Testis (tissue), 3 donors: Measurements from ENCODE around the gene SH2D5. TPM values are rescaled to one million over a fixed set of nuclear protein-coding genes. Genes with fewer than 3 reads are reported as not detected.
"Not testable (repeated sequence)": the region's sequence is repeated elsewhere in the genome, so short reads cannot be mapped to it uniquely, and the experiment has no call there.

ENCODE experiments used
- DNase-seq: peaks from one replicate; pipeline ENCODE4 v3.0.0-alpha.2; 2019
- H3K27ac ChIP-seq, 2 donors: fragments of 200-600 bp; sonication (generic); one replicate each; pipeline ENCODE4 v1.5.1; 2019
- H3K27me3 ChIP-seq: fragments of 200-600 bp; sonication (generic); one replicate; pipeline ENCODE4 v1.5.1; 2019
- H3K36me3 ChIP-seq: fragments of 200-600 bp; sonication (generic); one replicate; pipeline ENCODE4 v1.5.1; 2017; ENCODE audit warnings: low read depth; ENCODE audit errors: missing control alignments
- H3K4me1 ChIP-seq: fragments of 200-600 bp; sonication (generic); one replicate; pipeline ENCODE4 v1.5.1; 2019
- H3K4me3 ChIP-seq, 2 donors: fragments of 200-600 bp; sonication (generic); one replicate each; pipeline ENCODE4 v1.5.1; 2017 to 2019
- H3K9me3 ChIP-seq: fragments of 200-600 bp; sonication (generic); one replicate; pipeline ENCODE4 v1.5.1; 2017
- POLR2A ChIP-seq: fragments of 450-650 bp; IDR thresholded peaks from one replicate; pipeline ENCODE4 v1.6.1; 2017; ENCODE audit warnings: antibody characterized with exemption, mild to moderate bottlenecking, moderate library complexity
- WGBS, 2 donors: methylation state at CpG; one replicate each; pipeline ENCODE4 v1.1.5; 2018; 5-methylcytosine and 5-hydroxymethylcytosine counted together
- intact Hi-C: fragments of 100-400 bp; cut with DNase I; formaldehyde crosslinking; loops from one replicate; pipeline ENCODE4 v1.15.1; 2023; ENCODE audit warnings: low total_unique reads
- polyA plus RNA-seq: library from polyadenylated mRNA; stranded (reverse); fragments of 350-450 nt; fragmentation: Illumina TruSeq; extraction: RNeasy Lipid Tissue Mini Kit (QIAGEN cat#74804); gene quantifications from one replicate; pipeline ENCODE4 v1.2.3, GENCODE V29; 2014; ENCODE audit warnings: low read depth, low replicate concordance; ENCODE audit not compliant: insufficient read depth
- total RNA-seq, 2 donors: library from RNA; depleted of rRNA; stranded (reverse); fragments of >200 nt; gene quantifications; one replicate each; pipeline ENCODE4 v1.2.3, GENCODE V29; 2016
- TF ChIP-seq, protein P1 (sequence below), 3 experiments: fragments of 450-650 bp in 2 of 3; fragments of 200-600 bp in 1 of 3; sonication (generic) in 1 of 3; IDR thresholded peaks; one replicate each; pipeline ENCODE4 v1.5.1; 2016 to 2019; ENCODE audit warnings: antibody characterized with exemption in 3 of 3, mild to moderate bottlenecking in 2 of 3, moderate library complexity in 1 of 3

The SH2D5 gene
- total and polyA plus RNA-seq, 3 donors from 2014 or later, result 4.2 to 5.8 (median 5.1) TPM

DNA sequence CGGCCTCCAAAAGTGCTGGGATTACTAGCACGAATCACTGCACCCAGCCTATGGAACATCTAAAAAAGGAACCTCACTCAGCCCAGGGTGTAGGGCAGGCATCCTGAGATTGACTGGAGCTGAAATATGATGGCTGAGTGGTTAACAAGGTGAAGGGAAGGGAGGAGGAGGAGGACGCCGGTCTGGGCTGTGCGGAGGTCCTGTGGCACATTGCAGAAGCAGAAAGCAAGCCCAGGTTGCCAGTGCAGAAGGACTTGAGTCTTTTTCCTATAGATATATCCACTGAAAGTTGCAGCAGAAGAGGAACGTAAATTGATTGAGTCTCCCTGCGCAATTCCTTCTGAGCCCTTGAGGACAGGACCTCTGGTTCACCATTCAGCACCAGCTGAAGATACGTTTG is 13.2 kb downstream of the SH2D5 start:
- TF ChIP-seq, protein P1, sequence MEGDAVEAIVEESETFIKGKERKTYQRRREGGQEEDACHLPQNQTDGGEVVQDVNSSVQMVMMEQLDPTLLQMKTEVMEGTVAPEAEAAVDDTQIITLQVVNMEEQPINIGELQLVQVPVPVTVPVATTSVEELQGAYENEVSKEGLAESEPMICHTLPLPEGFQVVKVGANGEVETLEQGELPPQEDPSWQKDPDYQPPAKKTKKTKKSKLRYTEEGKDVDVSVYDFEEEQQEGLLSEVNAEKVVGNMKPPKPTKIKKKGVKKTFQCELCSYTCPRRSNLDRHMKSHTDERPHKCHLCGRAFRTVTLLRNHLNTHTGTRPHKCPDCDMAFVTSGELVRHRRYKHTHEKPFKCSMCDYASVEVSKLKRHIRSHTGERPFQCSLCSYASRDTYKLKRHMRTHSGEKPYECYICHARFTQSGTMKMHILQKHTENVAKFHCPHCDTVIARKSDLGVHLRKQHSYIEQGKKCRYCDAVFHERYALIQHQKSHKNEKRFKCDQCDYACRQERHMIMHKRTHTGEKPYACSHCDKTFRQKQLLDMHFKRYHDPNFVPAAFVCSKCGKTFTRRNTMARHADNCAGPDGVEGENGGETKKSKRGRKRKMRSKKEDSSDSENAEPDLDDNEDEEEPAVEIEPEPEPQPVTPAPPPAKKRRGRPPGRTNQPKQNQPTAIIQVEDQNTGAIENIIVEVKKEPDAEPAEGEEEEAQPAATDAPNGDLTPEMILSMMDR (IDR thresholded peaks at IDR 0.05), result no peak
- no peak for TF ChIP-seq POLR2A
- H3K36me3 ChIP-seq, result no peaks in the 10 kb centered on the region
- WGBS, 2 donors, result 91 to 93% methylated on average over 8 of the region's 8 CpGs
- DNase-seq, result no peak
- H3K4me3 ChIP-seq, result no peak overlapping the region
- H3K27ac ChIP-seq, result no peak overlapping the region
- H3K4me1 ChIP-seq, result peaks cover 6% of the 10 kb centered on the region
- H3K27me3 ChIP-seq, result no peaks in the 10 kb centered on the region
- intact Hi-C loops, result no loop called here
- H3K9me3 ChIP-seq, result no peaks in the 10 kb centered on the region

DNA sequence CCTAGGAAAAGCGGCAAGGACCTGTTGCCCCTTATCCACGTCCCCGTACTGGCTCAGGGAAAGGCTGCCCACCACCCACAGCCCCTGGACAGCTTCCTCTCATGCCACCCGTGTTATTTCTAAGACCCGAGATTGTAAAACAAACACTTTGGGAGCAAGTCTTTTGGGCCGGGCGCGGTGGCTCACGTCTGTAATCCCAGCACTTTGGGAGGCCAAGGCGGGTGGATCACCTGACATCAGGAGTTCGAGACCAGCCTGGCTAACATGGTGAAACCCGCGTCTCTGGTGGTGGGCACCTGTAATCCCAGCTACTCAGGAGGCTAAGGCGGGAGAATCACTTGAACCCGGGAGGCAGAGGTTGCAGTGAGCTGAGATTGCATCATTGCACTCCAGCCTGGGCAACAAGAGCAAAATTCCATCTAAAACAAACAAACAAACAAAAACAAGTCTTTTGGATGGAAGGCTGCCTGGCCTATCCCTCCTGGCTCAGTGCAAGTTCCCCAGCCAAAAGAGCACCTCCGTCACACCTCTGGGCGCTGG is 14.1 kb downstream of the SH2D5 start:
- DNase-seq, H3K36me3 ChIP-seq, H3K4me1 ChIP-seq, H3K9me3 ChIP-seq, intact Hi-C loops, H3K27me3 ChIP-seq: not testable (repeated sequence)
- Histone ChIP-seq H3K4me3 (peak overlapping the region; percentile 51 to 58), H3K27ac (peak overlapping the region in 1 of 2 donors; percentile 56)
- WGBS, 2 donors, result 63 to 67% methylated on average over 14 to 17 of the region's 17 CpGs

GRCh38 chr1:20717452-20718342 is 14.8 kb downstream of the SH2D5 start, which contains the start of gene KIF17:
Gene KIF17, minus strand, starts transcription at chr1:20718007. Its CDS starts 301 bp downstream, at chr1:20717706.
- Histone ChIP-seq H3K4me3 (peak within 1 kb of the TSS; percentile 58 to 62), H3K9me3 (no peaks in the 10 kb centered on the region), H3K4me1 (peaks cover 6% of the 10 kb centered on the region), H3K27me3 (no peaks in the 10 kb centered on the region), H3K27ac (peak within 1 kb of the TSS in 1 of 2 donors; percentile 56), H3K36me3 (no peaks in the 10 kb centered on the region)
- DNase-seq, result peak; percentile 86
- 0 to 1% methylated on average over 4 to 85 of the region's 112 CpGs for WGBS, 2 donors
- TF ChIP-seq POLR2A, result no peak
- TF ChIP-seq, protein P1 (IDR thresholded peaks at IDR 0.05), result no peak
- intact Hi-C loops, result no loop called here

DNA sequence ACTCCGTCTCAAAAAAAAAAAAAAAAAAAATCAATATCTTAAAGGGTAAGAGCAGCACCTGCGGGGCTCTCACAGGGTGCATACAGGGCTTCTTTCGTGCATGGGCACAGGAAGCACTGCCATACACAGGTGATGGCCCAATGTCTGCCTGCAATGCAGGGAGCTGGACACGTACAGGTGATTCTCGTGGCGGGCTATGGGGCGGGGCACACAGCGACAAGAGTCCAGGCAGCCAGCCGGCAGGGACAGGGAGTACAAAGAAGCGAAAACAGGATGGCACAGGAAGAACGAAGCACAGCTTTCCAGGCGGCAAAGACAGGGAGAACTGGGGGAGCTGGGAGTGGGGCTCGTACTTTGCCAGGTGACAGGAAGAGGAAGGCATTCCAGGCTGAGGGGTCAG is 16.3 kb downstream of the SH2D5 start:
- 85 to 89% methylated on average over 13 of the region's 13 CpGs for WGBS, 2 donors
- peaks cover 6% of the 10 kb centered on the region for H3K4me1 ChIP-seq
- no peaks in the 10 kb centered on the region for H3K27me3 ChIP-seq
- no peaks in the 10 kb centered on the region for H3K9me3 ChIP-seq
- no peak overlapping the region for H3K4me3 ChIP-seq
- no peak overlapping the region for H3K27ac ChIP-seq
- TF ChIP-seq, protein P1 (IDR thresholded peaks at IDR 0.05), result no peak
- TF ChIP-seq POLR2A, result no peak
- no peak for DNase-seq
- intact Hi-C loops, result no loop called here
- no peaks in the 10 kb centered on the region for H3K36me3 ChIP-seq

DNA sequence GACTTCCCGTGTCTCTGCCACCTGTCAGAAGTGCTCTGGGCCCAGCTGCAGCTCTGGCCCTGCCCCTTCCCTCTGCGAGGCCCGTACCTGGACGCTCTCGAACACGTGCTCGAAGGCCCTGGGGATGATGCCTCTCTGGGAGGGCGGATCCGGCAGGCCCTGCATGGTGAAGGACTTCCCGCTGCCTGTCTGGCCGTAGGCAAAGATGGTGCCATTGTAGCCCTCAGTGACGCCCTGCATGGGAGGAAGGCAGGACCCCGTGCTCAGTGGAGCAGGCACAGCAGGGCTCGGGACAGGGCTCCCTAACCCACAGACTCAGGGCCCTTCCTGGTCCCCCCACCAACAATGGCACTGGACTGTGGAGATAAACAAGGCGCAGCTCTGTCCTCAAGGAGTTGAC is 17.1 kb downstream of the SH2D5 start:
- no peaks in the 10 kb centered on the region for H3K27me3 ChIP-seq
- H3K36me3 ChIP-seq, result no peaks in the 10 kb centered on the region
- WGBS, 2 donors, result 83 to 91% methylated on average over 1 to 15 of the region's 15 CpGs
- TF ChIP-seq POLR2A, result no peak
- H3K27ac ChIP-seq, result no peak overlapping the region
- peaks cover 6% of the 10 kb centered on the region for H3K4me1 ChIP-seq
- intact Hi-C loops, result no loop called here
- H3K9me3 ChIP-seq, result no peaks in the 10 kb centered on the region
- H3K4me3 ChIP-seq, result no peak overlapping the region
- DNase-seq, result no peak
